Measurements from ENCODE around the gene ARL15. TPM values are rescaled to one million over a fixed set of nuclear protein-coding genes. Genes with fewer than 3 reads are reported as not detected.

ARL15 gene
- total RNA-seq, 4 donors from 2014 or later = 13.0 to 52.7 (median 17.1) TPM

- TF ChIP-seq POLR2A (IDR thresholded peaks at IDR 0.05) = no peak
- no peak for TF ChIP-seq EP300 (IDR thresholded peaks at IDR 0.05)
- TF ChIP-seq CTCF (IDR thresholded peaks at IDR 0.05) = peak; percentile 29 to 71 (median 64)
- Histone ChIP-seq H3K27me3 (no peaks in the 10 kb centered on the region), H3K36me3 (no peaks in the 10 kb centered on the region), H3K4me3 (no peak overlapping the region), H3K4me1 (peaks cover 0 to 6% (median 0%) of the 10 kb centered on the region in 4 donors), H3K9me3 (no peaks in the 10 kb centered on the region), H3K27ac (no peak overlapping the region)
- 53 to 57% methylated on average over 4 of the region's 4 CpGs for WGBS, 2 donors
- DNase-seq (ENCODE audit: low spot score in 2 of 2) = peak in 1 of 2 donors; percentile 59
These were observed 66.8 kb downstream of the ARL15 start for GRCh38 chr5:54243483-54244080.

GRCh38 chr5:54242297-54242696 is 68.1 kb downstream of the ARL15 start:
- Histone ChIP-seq H3K4me3 (no peak overlapping the region), H3K9me3 (no peaks in the 10 kb centered on the region), H3K4me1 (peaks cover 0 to 6% (median 0%) of the 10 kb centered on the region in 4 donors), H3K27me3 (no peaks in the 10 kb centered on the region), H3K27ac (no peak overlapping the region), H3K36me3 (no peaks in the 10 kb centered on the region)
- TF ChIP-seq POLR2A (IDR thresholded peaks at IDR 0.05) (no peak), EP300 (IDR thresholded peaks at IDR 0.05) (no peak), CTCF (IDR thresholded peaks at IDR 0.05) (no peak)
- no peak for DNase-seq (ENCODE audit: low spot score in 2 of 2)
- 54 to 69% methylated on average over 5 of the region's 5 CpGs for WGBS, 2 donors

- Histone ChIP-seq H3K27me3 (no peaks in the 10 kb centered on the region), H3K9me3 (no peaks in the 10 kb centered on the region), H3K4me1 (peaks cover 0 to 14% (median 3%) of the 10 kb centered on the region in 4 donors), H3K27ac (no peak overlapping the region), H3K36me3 (no peaks in the 10 kb centered on the region), H3K4me3 (no peak overlapping the region)
- DNase-seq (ENCODE audit: low spot score in 2 of 2) = no peak
- TF ChIP-seq EP300 (IDR thresholded peaks at IDR 0.05) = no peak
- TF ChIP-seq POLR2A (IDR thresholded peaks at IDR 0.05) = no peak
- TF ChIP-seq CTCF (IDR thresholded peaks at IDR 0.05) = peak; percentile 28 to 53 (median 37)
- 48 to 54% methylated on average over 2 of the region's 2 CpGs for WGBS, 2 donors
These were observed 76.0 kb downstream of the ARL15 start for GRCh38 chr5:54234304-54234933.

GRCh38 chr5:54230936-54231685 is 79.3 kb downstream of the ARL15 start:
- no peaks in the 10 kb centered on the region for H3K9me3 ChIP-seq
- no peak overlapping the region for H3K27ac ChIP-seq
- H3K27me3 ChIP-seq = no peaks in the 10 kb centered on the region
- no peak for DNase-seq (ENCODE audit: low spot score in 2 of 2)
- H3K4me3 ChIP-seq = no peak overlapping the region
- 68 to 69% methylated on average over 3 of the region's 3 CpGs for WGBS, 2 donors
- no peaks in the 10 kb centered on the region for H3K36me3 ChIP-seq
- TF ChIP-seq CTCF (IDR thresholded peaks at IDR 0.05) (no peak), POLR2A (IDR thresholded peaks at IDR 0.05) (no peak)
- H3K4me1 ChIP-seq = peaks cover 0 to 22% (median 4%) of the 10 kb centered on the region in 4 donors
